ENCODE data around the gene TPD52L3.

Gene TPD52L3

DNA sequence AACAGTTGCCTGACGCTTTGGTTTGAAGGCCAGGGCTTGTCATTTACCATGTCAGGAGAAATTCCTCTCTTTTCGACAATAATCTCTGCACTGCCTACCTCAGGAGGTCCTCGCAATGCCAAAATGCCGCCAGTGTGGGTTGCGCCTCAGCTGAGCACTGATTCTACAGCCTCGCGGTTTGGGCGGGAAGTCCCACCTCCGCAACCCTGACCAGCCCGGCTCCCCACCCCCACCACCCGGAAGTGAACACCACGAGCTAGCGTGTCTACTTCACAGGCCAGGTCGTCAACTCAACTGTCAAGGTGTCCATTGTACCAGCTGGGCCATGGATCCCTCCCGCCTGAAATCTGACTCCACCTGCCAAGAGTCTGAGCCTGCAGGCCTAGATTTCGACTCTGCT is at the start of gene TPD52L3:
TPD52L3 (plus strand) TSS at position 273 of the 400 bp plus-strand sequence. CDS start 221 bp downstream, outside the sequence.
- no peak for DNase-seq

DNA sequence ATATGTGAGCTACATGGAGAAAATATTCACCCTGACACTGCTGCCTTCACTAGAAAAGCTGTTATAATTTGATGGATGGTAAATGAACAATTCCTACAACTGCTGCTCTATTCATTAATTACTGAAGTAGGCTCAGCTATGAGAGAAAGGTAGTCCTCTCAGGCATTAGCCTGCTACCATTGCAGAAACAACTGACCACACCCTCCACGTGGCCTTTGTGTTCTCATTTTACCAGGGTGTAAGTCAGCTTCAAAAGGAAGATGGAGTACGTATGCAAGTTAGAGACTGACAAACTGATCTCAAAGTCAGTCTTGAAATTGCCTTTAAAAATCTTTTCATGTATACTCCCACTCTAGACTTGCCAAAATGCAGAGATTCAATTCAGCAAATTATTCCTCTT is 26.3 kb upstream of the TPD52L3 start:
- DNase-seq: no peak

- no peak for DNase-seq
These were observed 25.8 kb upstream of the TPD52L3 start for GRCh38 chr9:6302417-6302816.

GRCh38 chr9:6304232-6304631 is 23.9 kb upstream of the TPD52L3 start:
- no peak for DNase-seq

GRCh38 chr9:6305954-6306563 is 22.1 kb upstream of the TPD52L3 start:
- peak; percentile 6 for DNase-seq

DNA sequence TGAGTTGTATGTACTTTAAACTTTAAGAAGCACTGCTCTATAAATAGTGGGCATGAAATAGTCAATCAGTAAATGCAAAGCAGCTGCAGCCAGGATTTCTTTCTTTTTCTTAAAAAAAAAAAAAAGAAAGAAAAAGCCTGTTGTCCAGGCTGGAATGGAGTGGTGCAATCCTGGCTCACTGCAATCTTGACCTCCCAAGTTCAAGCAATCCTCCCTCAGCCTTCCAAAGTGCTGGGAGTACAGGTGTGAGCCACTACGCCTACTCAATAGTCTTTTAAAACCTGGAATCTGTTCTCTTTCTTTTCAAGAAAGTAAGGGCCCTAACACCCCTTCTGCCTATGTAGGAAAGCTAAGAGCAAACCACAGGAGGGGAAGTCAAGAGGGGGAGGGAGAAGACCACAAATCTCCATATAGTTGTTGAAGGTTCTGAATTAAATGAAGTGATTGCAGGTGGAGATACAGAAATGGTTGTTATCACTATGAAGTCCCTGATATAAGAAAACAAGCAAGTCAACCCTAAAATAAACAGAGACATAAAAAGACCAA is 20.6 kb upstream of the TPD52L3 start:
- DNase-seq: no peak

DNA sequence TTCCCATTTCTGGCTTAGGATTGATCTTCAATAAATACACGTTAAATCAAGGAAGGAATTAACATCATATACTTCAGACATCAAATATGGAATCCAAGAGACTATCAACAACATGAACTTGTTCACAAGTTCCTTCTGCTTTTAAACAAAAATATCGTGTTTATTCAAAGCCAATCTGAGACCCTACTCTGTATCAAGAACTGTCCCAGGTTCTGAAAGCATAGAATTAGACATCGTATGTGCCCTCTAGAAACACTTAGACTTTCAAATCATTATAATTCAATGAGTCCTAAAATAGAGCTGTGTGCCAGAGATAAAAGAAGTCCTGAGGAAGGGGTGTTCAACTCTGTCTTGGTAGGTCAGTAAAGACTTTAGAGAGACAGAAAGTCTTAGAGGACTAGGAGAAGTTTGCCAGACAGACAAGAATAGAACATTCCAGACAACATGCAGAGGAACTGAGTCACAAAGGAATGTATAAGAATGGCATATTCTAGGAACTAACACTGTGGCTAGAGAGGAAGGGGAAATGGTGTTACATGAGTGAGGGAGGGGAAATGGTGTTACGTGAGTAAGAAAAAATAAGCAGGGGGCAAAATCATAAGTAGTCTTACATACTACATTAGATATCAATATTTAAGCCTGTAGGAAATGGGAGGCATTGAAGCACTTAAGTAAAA is 2.9 kb downstream of the TPD52L3 start:
- DNase-seq: no peak

DNA sequence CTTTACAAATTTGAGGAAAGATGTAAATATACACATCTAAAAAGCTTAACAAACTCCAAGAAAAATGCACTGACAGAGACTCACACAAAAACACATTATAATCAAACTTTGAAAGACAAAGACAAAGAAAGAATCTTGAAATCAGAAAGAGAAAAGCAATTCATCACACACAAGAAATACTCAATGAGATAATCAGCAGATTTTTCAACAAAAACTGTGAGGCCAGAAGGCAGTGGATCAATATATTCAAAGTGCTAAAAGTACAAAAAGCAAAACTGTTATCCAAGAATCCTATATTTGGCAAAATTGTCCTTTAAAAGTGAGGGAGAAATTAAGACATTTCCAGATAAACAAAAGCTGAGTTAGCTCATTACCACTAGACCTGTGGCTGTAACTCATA is 6.1 kb downstream of the TPD52L3 start:
- no peak for DNase-seq

DNA sequence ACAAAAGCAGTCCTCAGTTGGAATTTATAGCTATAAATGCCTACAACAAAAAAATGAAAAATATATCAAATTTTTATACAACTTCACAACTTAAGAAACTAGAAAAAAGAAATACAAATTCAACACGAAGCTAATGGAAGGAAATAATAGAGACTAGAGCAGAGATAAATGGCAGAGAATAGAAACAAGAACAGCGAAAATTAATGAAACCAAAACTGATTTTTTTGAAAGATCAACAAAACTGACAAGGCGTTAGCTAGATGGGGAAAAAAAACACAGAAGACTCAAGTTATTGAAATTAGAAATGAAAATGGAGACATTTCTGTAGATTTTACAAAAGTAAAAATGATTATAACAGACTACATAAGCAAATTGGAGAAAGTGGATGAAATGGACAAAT is 20.6 kb downstream of the TPD52L3 start:
- no peak for DNase-seq

- DNase-seq: no peak
These were observed 23.6 kb downstream of the TPD52L3 start for GRCh38 chr9:6351737-6352136.

DNA sequence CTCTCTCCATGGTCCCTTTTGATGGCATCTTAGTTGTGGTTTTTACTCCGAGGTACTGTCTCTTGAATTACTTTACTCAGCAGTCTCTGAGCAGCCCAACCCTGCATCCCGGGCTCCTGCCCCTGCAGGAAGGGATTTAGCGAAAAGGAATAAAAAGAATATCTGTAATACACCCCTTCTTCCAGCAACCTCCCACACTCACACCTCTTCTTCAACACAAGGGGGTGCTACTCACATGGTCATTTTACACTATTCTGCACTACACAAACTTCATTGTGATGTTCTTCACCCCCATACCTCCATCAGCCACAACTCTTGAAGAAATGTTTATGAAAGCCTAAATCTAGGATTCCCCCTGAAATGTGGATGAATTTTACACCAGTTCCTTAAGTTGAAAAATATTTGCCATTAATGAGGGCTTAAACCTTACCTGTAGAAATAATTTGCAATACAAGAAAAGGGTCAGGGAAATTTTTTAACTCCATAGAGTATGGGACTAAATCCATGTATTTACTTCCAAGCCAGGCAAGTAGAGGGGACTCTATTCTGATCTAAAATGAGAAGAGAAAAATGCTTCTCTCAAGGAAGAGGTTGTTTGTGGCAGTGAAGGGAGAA is 26.0 kb downstream of the TPD52L3 start:
- DNase-seq: no peak

GRCh38 chr9:6355728-6356127 is 27.6 kb downstream of the TPD52L3 start:
- DNase-seq: no peak

DNA sequence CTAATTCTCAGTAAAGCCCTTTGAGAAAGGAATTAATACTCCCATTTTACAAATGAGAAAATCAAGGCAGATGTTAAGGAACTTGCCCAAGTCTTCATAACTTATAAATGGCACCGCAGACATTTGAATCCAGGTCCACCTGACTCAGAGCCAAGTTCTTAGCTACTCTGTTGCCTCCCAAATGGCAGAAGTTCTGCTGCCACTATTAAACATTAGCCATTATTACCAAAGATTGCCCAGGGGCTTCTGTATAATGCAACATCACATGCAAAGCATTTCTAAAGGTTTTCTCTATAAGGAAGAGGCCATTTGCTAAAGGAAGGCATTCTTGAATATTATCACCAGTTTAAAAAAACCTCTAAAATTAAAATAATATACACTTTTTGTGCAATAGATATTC is 28.3 kb downstream of the TPD52L3 start:
- DNase-seq: no peak

- no peak for DNase-seq
These were observed 28.7 kb downstream of the TPD52L3 start for GRCh38 chr9:6356904-6357303.

DNA sequence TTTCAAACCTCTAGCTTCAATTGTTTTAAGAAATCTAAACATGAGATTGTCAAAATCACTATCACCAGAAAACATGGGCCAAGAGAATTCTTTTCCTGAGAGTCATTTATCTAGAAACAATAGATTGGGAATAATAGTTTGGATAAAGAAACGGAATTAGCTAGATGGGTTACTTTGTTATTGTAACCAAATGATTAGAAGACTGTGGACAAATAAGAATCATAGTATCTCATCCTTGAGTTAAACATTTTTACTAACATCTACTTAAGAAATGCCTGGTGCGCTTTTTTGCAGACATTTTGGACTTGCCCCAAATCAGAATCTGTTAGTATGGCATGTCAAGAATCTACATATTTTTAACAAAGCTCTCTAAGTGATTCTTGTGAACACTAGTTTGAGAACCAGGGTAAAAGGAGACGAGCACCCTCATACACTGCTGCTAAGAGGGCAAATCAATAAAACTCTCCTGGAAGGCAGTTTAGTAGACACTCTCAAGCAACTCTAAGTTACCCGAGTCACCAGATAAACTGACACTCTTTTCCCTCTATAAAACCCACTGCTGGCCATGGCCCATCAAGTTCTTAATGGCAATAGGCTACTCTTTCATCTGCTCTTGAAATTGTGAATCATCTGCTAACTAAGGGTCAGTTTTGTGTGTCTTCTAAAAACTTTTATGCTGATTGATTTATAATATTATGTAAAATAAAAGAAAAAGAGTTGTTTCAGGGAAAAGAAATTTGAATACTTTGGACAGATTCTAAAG is 39.1 kb downstream of the TPD52L3 start:
- no peak for DNase-seq

DNA sequence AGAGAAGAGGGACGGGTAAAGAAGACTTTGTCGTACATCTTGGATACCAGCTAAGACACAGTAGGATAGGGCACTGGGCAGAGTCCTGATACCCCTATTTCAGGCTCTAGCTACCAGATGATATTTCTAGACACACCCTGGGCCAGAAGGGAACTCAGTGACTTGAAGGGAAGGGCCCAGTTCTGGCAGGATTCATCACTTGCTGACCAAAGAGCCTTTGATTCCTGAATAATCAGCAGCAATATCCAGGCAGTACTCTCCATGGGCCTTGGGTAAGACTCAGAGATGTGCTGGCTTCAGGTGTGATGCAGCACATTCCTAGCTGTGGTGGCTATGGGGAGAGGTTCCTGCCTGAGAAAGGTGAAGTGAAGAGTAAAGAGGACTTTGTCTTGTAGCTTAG is 40.7 kb downstream of the TPD52L3 start:
- DNase-seq: no peak
